ENCODE measurements around the gene KRR1.
"Not testable (repeated sequence)": the region's sequence is repeated elsewhere in the genome, so short reads cannot be mapped to it uniquely, and the experiment has no call there.

The KRR1 gene

DNA sequence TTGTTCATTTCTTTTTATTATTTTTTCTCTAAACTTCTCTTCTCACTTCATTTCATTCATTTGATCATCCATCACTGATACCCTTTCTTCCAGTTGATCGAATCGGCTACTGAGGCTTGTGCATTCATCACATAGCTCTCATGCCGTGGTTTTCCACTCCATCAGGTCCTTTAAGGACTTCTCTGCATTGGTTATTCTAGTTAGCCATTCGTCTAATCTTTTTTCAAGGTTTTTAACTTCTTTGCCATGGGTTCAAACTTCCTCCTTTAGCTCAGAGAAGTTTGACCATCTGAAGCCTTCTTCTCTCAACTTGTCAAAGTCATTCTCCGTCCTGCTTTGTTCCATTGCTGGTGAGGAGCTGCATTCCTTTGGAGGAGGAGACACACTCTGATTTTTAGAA lies 10.7 kb upstream of the KRR1 start:
- DNase-seq = not testable (repeated sequence)

DNA sequence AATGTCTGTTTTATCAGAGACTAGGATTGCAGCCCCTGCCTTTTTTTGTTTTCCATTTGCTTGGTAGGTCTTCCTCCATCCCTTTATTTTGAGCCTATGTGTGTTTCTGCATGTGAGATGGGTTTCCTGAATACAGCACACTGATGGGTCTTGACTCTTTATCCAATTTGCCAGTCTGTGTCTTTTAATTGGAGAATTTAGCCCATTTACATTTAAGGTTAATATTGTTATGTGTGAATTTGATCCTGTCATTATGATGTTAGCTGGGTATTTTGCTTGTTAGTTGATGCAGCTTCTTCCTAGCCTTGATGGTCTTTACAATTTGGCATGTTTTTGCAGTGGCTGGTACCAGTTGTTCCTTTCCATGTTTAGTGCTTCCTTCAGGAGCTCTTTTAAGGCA lies 9.8 kb upstream of the KRR1 start:
- DNase-seq = not testable (repeated sequence)

DNA sequence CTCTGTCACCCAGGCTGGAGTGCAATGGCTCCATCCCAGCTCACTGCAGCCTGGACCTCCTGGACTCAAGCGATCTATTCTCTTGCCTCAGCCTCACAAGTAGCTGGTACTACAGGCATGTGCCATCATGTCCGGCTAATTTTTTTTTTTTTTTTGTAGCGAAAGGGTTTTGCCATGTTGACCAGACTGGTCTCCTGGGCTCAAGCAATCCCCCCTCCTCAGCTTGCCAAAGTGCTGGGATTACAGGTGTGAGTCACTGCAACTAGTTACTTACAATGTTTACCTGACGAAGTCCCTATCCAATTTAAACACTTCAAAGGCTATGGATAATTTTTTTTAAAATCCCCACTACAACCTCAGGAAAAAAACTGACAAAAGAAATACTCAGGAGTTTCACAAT lies 1.8 kb downstream of the KRR1 start:
- no peak for DNase-seq

DNA sequence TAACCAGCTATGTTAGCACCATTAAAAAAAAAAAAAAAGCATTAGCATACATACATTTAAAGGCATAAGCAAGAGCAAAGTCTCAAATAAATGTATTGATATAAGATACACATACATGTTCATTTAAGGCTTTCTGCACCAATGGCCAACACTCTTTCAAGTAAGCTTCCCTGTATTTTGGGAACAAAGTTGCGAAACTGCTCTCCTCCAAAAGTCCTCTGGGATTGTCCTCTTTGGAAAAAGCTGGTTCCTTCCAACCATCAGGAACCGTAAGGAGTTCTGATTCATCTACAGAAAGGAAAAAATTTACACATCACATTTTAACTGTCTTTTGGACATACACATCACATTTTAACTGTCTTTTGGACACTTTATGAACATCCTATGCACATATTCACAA lies 3.2 kb downstream of the KRR1 start:
- DNase-seq = no peak

DNA sequence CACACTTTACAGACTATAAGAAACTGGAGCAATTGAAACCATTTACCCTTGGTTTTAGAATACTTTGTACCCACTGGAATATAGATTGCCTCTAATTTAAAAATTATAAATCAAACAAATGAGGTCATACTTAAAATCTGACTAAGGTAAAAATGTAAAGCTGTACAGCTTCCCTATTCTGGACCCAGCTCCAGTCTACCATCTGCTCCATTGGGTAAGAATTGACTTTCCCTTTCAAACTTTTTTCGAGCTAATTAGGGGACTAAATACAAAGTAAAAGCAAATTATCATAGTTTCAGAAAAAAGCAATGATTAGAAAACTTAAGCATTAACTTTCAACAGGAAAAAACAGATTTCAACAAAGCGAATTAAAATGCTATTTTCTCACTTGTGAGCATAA lies 4.3 kb downstream of the KRR1 start:
- DNase-seq = no peak

DNA sequence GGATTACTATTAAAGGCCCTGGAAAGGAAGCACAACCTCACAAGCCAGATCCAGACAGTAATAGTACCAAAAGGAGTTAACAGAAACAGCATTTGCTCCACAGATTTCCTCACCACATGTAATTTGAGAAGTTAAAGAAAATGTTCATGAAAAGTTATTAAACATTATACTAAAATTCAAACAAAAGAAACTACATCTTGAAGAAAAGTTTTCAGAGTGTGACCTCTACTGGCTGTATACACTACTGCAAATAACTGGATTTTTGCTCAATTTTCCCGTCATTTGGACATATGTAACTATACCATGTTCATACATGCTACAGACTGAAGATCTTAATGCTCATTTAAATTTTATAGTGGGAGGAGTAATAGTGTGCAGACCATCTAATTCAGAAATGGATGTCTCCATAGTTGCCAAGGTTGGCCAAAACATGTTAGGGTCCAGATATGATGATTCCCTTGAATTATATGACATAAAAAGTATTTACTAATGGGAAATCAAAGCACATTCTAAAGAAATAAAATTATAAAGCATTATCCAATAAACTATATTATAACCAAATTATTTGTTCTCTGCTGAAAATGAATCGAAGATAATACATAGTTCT lies 5.6 kb downstream of the KRR1 start:
- DNase-seq = no peak

DNA sequence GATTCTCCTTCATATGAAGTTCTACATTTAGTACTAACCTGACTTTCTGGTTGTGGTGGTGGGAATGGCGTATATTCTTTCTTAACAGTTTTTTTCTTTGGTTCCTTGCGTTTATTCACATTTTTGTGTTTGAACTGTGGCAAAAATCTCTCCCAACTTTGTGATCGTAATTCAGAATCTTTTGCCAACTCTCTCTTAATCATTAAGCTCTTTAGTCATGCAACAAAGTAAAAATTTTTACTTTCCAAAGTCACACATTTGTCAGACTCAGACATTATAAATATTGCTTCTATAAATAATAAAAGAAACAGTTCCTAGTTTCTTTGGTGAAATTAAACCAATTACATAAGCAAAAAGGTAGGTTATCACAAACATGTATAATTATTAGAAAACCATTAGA lies 7.5 kb downstream of the KRR1 start:
- no peak for DNase-seq

DNA sequence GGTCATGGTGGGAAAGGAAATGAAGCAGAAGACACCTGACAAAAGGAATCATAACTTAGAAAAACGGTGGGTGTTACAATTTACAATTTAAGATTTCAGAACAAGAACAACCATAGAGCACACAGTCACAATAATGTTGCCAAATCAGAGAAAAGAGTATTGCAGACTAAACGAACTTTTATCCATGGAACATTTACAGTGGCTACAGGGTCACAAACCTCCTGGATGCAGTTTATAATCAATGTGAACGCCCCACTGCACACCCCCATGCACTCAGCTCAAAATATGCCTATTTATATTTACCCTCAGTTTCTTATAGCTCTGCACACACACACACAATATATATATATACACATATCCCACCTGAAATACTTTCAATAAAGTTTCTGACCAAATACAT lies 8.0 kb downstream of the KRR1 start:
- DNase-seq = no peak

DNA sequence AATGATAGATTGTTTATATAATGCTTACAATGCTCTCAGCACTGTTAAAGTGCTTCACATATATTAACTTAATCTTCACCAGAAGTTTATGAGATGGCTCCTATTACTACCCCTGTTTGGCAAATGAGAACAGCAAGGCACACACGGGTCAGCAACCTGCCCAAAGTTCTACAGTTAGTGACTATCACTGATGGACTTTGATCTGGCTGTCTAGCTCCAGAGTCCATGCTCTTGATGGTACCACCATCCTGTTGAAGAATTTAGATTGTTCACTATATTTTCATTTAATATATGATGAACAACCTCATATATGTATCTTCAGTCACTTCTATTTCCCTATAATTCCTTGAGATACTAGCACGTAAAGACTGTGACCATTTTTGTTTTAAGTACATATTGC lies 20.2 kb downstream of the KRR1 start:
- DNase-seq = no peak

DNA sequence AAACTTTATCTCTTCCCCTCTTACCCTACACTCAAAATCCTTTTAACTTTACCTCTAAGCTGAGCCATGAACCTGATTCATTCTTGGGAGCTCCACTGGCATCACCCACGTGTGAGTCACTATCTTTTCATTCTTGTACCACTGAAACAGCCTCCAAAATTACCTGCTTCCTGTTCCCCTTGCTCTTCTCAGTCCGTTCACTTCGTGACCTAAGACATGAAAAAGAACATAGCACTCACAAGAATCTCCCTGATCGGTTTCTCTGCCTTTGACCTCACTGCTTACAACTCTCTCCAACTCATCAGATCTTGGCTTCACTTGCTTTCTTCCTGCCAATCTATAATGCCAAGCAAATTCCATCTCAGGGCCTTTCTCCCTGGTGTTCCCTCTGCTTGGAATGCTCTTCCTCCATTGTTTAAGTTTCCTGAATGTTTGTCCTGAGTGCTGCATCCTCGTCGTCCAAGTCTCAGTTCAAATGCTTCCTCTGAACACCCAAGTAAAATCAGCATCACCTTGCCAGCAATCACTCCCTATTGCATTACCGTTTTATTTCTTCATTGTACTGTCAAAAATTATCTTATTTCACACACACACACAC lies 21.7 kb downstream of the KRR1 start:
- peak; percentile 39 for DNase-seq

DNA sequence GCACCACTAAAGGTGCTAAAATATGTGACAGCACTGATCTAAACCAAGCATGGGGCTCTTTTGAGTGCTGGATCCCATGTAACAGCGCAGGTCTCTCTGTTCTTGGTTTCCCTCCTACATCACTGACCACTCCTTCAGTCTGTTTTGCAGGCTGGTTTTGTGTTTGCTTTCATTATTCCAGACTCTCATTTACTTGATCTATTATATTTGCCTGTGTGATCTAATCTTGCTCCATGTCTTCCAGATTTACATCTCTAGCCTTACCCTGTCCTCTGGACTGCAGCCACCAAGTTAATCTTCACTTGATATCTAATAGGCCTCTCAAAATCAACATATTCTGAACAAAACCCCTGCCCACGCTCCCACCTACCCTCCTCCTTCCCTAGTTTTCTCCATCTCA lies 22.2 kb downstream of the KRR1 start:
- no peak for DNase-seq

DNA sequence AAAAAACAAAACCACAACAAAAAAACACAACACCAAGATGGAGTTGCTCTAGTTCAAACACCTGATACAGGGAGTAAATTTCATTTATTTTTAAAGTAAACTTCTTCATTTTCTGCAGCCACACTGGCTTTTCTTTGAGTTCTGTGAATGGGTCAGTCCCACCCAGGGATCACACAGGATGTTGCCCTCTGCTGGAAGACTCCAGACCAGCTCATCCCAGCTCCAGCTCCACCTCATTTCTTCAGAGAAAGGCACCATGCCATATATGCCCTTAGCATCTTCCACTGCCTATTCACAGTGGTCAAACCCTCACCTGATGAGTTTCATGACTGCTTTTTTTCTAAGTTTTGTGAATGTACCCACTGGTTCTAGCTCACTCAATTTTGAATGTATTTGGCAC lies 22.9 kb downstream of the KRR1 start:
- DNase-seq = peak; percentile 32

DNA sequence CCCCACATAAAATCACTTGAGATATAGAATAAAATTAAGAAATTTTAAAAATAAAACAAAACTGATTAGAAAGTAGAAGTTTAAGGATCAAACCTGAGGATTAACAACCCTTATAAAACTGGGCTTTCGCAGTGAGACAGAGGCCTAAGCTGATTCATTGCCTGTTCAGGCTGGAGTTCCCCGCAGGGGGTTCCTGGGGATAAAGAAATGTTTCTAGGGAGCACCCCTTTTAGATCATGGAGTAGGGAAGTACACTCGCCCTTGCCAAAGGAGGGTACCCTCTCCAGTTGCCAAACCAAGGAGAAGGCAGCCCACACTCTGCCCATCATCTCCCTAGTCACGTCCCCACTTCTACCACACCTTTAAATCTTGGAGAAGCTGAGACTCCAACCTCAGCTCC lies 24.1 kb downstream of the KRR1 start:
- no peak for DNase-seq

DNA sequence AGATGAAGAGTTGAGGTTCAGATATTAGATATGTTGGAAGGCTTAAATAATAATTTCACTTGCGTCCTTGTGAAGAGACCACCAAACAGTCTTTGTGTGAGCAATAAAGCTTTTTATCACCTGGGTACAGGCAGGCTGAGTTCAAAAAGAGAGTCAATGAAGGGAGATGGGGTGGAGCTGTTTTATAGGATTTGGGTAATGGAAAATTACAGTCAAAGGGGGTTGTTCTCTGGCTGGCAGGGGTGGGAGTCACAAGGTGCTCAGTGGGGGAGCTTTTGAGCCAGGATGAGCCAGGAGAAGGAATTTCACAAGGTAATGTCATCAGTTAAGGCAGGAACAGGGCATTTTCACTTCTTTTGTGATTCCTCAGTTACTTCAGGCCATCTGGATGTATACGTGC lies 27.0 kb downstream of the KRR1 start:
- not testable (repeated sequence) for DNase-seq

DNA sequence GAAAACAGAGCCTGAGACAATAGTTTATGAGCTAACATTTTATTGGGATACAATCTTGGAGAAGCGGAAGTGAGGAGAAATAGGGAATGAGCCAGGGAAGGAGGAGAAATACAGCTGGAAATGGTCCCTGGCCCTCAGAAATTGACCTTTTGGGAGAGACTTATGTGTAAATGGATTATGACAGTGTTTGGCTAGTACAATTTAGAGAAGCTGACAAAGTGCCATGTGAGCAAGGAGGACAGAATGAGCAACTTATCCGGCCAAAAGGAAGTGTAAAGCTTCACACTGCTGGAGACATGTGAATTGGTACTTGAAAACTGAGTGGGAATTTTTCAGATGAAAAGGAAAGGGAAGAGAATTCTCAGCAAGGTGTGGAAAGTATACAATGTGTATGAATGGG lies 28.0 kb downstream of the KRR1 start:
- DNase-seq = no peak

DNA sequence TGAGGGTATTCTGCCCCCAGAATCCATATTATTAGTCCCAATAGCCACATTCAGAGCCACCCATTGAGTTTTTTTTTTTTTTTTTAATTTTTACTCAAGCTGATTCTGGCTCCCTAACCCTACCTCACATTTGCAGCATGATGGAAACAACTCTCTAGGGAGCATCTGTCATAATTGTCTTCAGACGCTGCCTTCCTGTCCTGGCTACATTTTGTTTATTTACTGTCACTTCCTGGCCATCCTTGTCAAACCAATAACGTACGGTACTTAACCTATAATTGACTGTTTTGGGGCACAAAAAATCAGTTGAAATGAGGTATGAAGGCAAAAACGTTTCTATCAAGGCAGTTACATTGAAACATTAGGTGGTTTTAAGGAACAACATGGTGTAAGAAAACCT lies 28.8 kb downstream of the KRR1 start:
- DNase-seq = no peak

DNA sequence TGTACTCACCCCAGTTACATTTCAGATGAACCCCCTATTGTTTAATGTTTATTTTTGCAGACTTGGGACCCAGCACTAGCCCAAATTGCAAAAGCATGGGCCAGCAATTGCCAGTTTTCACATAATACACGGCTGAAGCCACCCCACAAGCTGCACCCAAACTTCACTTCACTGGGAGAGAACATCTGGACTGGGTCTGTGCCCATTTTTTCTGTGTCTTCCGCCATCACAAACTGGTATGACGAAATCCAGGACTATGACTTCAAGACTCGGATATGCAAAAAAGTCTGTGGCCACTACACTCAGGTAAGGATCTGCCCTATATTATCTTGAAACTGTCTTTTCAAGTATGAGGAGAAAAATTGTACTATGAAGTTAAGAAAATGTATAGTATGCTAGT lies 29.6 kb downstream of the KRR1 start:
- no peak for DNase-seq

DNA sequence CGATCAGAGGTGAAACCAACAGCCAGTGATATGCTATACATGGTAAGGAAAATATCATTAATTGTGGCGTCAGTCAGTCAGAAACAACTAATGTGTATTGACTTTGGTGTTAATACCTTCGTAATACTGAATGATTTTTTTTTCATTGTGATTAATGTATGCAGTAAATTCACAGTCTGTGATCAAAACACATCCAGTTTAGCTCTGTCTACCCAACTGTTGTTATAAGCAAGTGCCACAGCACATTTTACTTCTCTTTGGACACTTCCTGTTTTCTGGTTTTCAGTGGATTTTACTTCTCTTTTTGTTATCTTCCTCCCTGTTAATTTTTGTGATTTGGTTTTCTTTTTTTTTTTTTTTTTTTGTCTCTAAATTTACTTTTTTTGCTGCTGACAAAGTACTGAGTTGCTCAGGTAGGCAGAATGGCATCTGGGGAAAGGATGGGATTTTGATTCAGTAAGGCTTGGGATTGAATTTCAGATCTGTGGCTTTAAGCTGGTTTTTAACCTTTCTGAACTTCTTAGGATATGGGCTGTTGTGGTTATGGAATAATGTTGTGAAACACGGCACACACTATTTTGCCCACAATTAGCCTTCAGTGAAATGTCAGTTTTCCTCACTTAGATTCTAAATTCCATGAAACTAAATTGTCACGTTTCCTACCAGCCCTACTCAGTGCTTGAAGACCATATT lies 30.2 kb downstream of the KRR1 start:
- DNase-seq = no peak

DNA sequence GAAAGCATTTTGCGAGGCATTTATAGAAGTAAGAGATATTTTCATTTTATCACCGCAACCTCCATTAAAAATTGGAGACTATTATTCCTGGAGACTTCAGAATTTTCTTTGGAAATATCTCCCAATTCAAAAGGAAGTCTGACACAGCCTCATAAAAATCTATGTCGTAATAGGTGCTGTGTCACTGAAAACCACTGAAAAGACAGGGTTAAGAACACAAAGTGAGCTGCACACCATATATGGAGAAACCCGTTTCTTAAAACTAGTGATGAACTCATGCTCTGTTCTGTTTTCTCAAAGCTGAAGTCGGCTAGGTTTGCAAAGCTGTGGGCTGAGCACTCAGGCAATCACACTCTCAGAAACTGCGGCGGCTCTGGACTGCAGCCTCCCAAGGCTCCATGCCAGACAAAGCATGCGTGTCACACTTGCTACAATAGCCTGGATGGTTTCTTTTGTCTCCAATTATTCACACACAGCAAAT lies 30.9 kb downstream of the KRR1 start, which contains the start of gene GLIPR1:
Gene GLIPR1 (plus strand): TSS at position 287 of the 481 bp plus-strand sequence. CDS start 126 bp downstream, at position 413.
- peak; percentile 80 for DNase-seq

DNA sequence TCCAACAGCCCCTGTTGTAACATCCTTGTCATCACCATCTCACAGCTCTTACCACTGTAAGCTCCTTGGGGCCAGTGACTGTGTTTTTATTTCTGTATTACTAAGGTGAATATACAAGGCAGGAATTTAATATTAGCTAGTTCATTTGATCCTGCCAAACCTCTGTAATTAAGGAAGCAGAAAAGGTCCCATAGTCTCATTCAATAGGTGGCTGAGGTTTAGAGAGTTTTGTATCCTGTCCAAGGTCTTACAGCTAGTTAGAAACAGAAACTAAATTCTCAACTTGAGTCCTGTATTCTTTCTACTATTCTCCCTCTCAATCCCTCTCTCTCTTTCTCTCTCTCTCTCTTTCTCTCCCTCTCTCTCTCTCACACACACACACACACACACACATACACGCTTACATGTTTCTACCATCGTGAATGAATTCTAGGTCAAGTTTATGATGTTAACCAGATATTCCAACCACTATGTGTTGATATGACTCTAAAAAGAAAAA lies 31.4 kb downstream of the KRR1 start:
- no peak for DNase-seq

DNA sequence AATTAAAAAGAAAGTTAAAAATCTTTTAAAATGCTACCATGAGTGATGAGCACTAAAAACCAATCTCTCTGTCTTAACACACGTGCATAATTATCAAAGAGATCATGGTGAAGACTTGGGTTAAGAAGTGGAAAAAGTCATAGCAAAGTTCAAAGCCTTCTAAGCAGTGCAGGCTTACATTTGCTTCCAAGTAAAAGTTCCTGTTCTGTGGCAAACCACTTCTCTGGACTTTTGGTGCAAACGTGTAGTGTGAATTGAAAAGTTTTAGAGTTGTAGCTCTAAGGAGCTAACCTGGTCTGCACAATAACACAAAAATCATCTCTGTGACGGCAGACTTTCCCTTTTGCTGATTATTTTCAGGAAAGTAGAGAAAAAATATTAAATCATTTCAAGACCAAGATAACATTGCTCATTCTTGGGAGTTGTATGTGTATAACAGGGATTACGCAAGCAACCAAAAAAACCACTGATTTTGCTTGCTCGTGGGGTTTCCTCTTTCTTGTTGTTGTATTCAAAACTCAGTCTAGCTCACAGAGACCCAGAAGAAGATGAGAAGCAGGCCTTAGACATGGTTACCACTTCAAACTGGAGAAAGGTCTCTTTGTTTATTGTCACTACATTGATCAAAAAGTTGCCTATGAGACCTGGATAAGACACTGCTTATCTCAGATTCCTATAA lies 33.2 kb downstream of the KRR1 start:
- DNase-seq = peak; percentile 50

DNA sequence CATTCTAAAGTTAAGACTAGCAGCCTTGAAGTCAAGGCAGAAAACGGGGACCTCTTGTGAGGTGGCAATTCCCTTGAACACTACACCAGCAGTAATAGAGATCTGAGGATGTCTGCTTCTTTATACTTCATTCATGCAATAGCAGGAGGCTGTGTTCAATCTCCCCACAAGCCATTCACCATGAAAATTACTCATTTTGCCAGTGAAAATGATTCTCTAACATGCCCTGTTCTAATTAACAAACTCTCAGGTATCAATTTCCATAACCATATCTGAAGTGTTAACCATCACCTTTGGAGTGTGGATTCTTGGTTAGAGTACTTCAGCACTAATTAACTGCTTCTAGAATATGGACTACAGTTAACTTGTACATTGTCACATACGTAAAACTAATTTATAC lies 34.3 kb downstream of the KRR1 start:
- no peak for DNase-seq

DNA sequence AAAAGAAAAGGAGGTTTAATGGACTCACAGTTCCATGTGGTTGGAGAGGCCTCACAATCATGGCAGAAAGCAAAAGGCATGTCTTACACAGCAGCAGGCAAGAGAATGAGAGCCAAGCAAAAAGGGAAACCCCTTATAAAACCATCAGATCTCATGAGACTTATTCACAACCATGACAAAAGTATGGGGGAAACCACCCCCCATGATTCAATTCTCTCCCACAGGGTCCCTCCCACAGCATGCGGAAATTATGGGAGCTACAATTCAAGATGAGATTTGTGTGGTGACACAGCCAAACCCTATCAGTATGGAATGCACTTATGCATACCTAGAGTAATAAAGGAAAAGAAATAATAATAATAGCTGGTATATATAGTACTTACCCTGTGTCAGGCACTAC lies 35.3 kb downstream of the KRR1 start:
- DNase-seq = no peak

DNA sequence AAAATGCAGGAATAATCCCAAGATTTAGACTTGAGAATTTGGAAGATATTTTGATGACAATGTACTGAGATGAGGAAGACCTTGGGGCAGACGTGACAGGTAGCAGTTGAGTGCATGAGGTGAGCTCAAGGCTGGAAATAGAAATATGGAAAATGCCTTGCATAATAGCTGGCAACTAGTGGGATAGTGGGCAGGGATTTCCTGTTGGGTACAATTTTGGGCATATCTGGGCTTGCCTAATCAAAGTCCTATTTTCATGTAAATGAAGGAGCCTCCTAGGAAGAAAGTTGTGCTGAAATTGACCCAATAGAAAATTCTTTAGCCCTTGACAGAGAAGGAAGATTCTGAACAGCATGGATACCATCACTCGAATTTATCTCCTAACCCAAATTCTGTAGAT lies 37.3 kb downstream of the KRR1 start:
- DNase-seq = no peak
